Heart right ventricle (tissue), 16 donors: ENCODE measurements around the gene HDAC10. TPM values are rescaled to one million over a fixed set of nuclear protein-coding genes. Genes with fewer than 3 reads are reported as not detected.

Experiments
- ATAC-seq, 8 donors: fragments of 200-7000 bp; cut with Tn5 transposase; one replicate each; pipeline ENCODE4 v1.9.1; 2020; ENCODE audit warnings: mild to moderate bottlenecking in 8 of 8, moderate library complexity in 8 of 8, moderate number of reproducible peaks in 1 of 8
- DNase-seq, 2 donors: peaks; one replicate each; pipeline ENCODE4 v3.0.0-alpha.2; 2020
- H3K27ac ChIP-seq, 10 donors: fragments of 200-600 bp; sonication (generic) in 2 of 10; one replicate each; pipeline versions ENCODE4 v1.5.0 to v1.8.0; 2020 to 2022; ENCODE audit warnings: mild to moderate bottlenecking in 3 of 10
- H3K27me3 ChIP-seq, 7 donors: fragments of 200-600 bp; one replicate each; pipeline ENCODE4 v1.8.0; 2021 to 2022; ENCODE audit warnings: mild to moderate bottlenecking in 2 of 7
- H3K36me3 ChIP-seq, 9 donors: fragments of 200-600 bp; sonication (generic) in 1 of 9; one replicate each; pipeline versions ENCODE4 v1.5.0 to v1.8.0; 2020 to 2022; ENCODE audit warnings: mild to moderate bottlenecking in 2 of 9
- H3K4me1 ChIP-seq, 9 donors: fragments of 200-600 bp; sonication (generic) in 1 of 9; one replicate each; pipeline versions ENCODE4 v1.5.0 to v1.8.0; 2020 to 2022; ENCODE audit warnings: mild to moderate bottlenecking in 4 of 9
- H3K4me3 ChIP-seq, 10 donors: fragments of 200-600 bp; sonication (generic) in 2 of 10; one replicate each; pipeline versions ENCODE4 v1.5.0 to v1.8.0; 2020 to 2022; ENCODE audit warnings: mild to moderate bottlenecking in 7 of 10, moderate library complexity in 2 of 10
- H3K9me3 ChIP-seq, 11 donors: fragments of 200-600 bp in 10 of 11; sonication (generic) in 2 of 11; one replicate each; pipeline versions ENCODE4 v1.5.0 to v1.8.0; 2013 to 2022; ENCODE audit warnings: mild to moderate bottlenecking in 2 of 11, control low read depth in 1 of 11, moderate library complexity in 1 of 11
- CTCF ChIP-seq, 9 donors: fragments of 200-600 bp; sonication (generic) in 2 of 9; IDR thresholded peaks; one replicate each; pipeline versions ENCODE4 v1.5.0 to v1.8.0; 2021 to 2022; ENCODE audit warnings: antibody characterized with exemption in 9 of 9, mild to moderate bottlenecking in 5 of 9, moderate library complexity in 1 of 9
- WGBS, 2 donors: extraction: QIAGEN DNeasy Blood & Tissue Kit; methylation state at CpG; one replicate each; pipeline ENCODE4 v1.1.7; 2013; ENCODE audit warnings: inconsistent platforms in 1 of 2; 5-methylcytosine and 5-hydroxymethylcytosine counted together
- intact Hi-C, 10 donors: fragments of 100-400 bp; cut with DNase I; formaldehyde crosslinking; loops; one replicate each; pipeline versions ENCODE4 v1.11.1 to v1.14.2; 2022
- polyA plus RNA-seq, 2 donors: library from polyadenylated mRNA; stranded (reverse); fragments of 200-250 nt; gene quantifications; one replicate each; pipeline ENCODE4 v1.2.3, GENCODE V29; 2013
- total RNA-seq, 10 donors: library from RNA; stranded (reverse); fragmentation: NEBNext Ultra II Directional in 3 of 10; extraction: Animal tissue kit (Norgen Biotek cat#: 25700) in 3 of 10; gene quantifications; one replicate each; pipeline versions ENCODE4 v1.2.1 to v1.2.4, GENCODE V29; 2021 to 2023
- donor health status: Arrhythmogenic right ventricular cardiomyopathy.
- donor health status: ischemic (EF 13 %, LVEDD 7.1; RV severe dilation, severe dysfunction).
- donor health status: healthy with polysubstance abuse.
- donor health status: DM: no; HTN: yes; CAD: no.
- donor health status: DM: no; HTN: no; CAD: no.
- donor health status: ischemic (EF 25% LVEDD 6.9; RV normal size, moderate dysfunction).
- donor health status: ischemic (EF 25% LVEDD 5.7; RV mildly dilated, moderate dysfunction).
- donor health status: healthy.
- donor health status: DM: yes; HTN: yes; CAD: no.
- donor health status: Ischemic cardiomyopathy.
- donor health status: ischemic (EF 35%, LVEDD 5.7; RV mildly dilated, moderate dysfunction).
- donor health status: nonischemic (EF 11% LVEDD 7.7; RV severe dilation, severe dysfunction).
- donor health status: DM: yes; HTN: yes; CAD: no.
- donor health status: PGD.
- donor health status: ischemic (EF 29% LVEDD 5.4; RV normal size, mild dysfunction).
- donor health status: nonischemic (EF 23%, LVEDD 6.1; RV moderate dilation, normal function).

HDAC10 gene
- total and polyA plus RNA-seq, 12 donors, result 7.1 to 20.3 (median 10.3) TPM

- peaks cover 64 to 99% (median 81%) of the 10 kb centered on the region in 9 donors for H3K4me1 ChIP-seq
- no peaks in the 10 kb centered on the region for H3K9me3 ChIP-seq
- intact Hi-C loops, result no loop called here
- peak in 1 of 8 donors; percentile 6 for ATAC-seq
- peaks cover 0 to 25% (median 0%) of the 10 kb centered on the region in 9 donors for H3K36me3 ChIP-seq
- no peak for DNase-seq
- peak overlapping the region in 8 of 10 donors; percentile 15 to 76 (median 40) for H3K27ac ChIP-seq
- 56% methylated on average over 29 of the region's 29 CpGs for WGBS, 2 donors
- H3K27me3 ChIP-seq, result peaks cover 0 to 26% (median 0%) of the 10 kb centered on the region in 7 donors
- H3K4me3 ChIP-seq, result no peak overlapping the region
- no peak for TF ChIP-seq CTCF (IDR thresholded peaks at IDR 0.05)
Observed at GRCh38 chr22:50296658-50297490, 45.8 kb upstream of the HDAC10 start.

GRCh38 chr22:50294319-50294656 lies 43.2 kb upstream of the HDAC10 start:
- intact Hi-C loops, result loop anchor here in 2 of 10 donors (5.0 kb wide), 1 partner anchor 33 kb away; the partner anchor contains the start of gene DENND6B (in 2 of the 2)
- ATAC-seq, result no peak

GRCh38 chr22:50293441-50294318 lies 42.6 kb upstream of the HDAC10 start:
- peak; percentile 71 to 75 for DNase-seq
- ATAC-seq, result peak; percentile 75 to 91 (median 82)
- H3K36me3 ChIP-seq, result peaks cover 0 to 47% (median 16%) of the 10 kb centered on the region in 9 donors
- intact Hi-C loops, result loop anchor here in 2 of 10 donors (5.0 kb wide), 1 partner anchor 34 kb away; the partner anchor contains the start of gene DENND6B (in 2 of the 2)
- WGBS, 2 donors, result 15% methylated on average over 40 to 42 of the region's 42 CpGs
- peaks cover 37 to 69% (median 53%) of the 10 kb centered on the region in 9 donors for H3K4me1 ChIP-seq
- no peaks in the 10 kb centered on the region for H3K9me3 ChIP-seq
- H3K27me3 ChIP-seq, result peaks cover 0 to 10% (median 0%) of the 10 kb centered on the region in 7 donors
- no peak for TF ChIP-seq CTCF (IDR thresholded peaks at IDR 0.05)
- H3K4me3 ChIP-seq, result peak overlapping the region in 9 of 10 donors; percentile 3 to 44 (median 35)
- H3K27ac ChIP-seq, result peak overlapping the region; percentile 39 to 96 (median 90)

More at GRCh38 chr22:50294319-50294656, 43.2 kb upstream of the HDAC10 start:
- Histone ChIP-seq H3K27ac (peak overlapping the region; percentile 39 to 96 (median 90)), H3K4me3 (peak overlapping the region in 6 of 10 donors; percentile 31 to 44 (median 38)), H3K36me3 (peaks cover 0 to 41% (median 10%) of the 10 kb centered on the region in 9 donors), H3K9me3 (no peaks in the 10 kb centered on the region), H3K4me1 (peaks cover 43 to 75% (median 55%) of the 10 kb centered on the region in 9 donors), H3K27me3 (peaks cover 0 to 12% (median 0%) of the 10 kb centered on the region in 7 donors)
- TF ChIP-seq CTCF (IDR thresholded peaks at IDR 0.05), result no peak
- no peak for DNase-seq
- 32 to 33% methylated on average over 5 of the region's 5 CpGs for WGBS, 2 donors
